GM23338 (cell line): ENCODE results near the gene LGALS8. TPM values are rescaled to one million over a fixed set of nuclear protein-coding genes. Genes with fewer than 3 reads are reported as not detected.

Experiments used
- ATAC-seq: fragments of 200-7000 bp; cut with Tn5 transposase; 3 replicates; pipeline ENCODE4 v1.9.1; 2020
- DNase-seq: peaks from one replicate; pipeline ENCODE4 v3.0.0-alpha.2; 2015; ENCODE audit warnings: low spot score
- H2AFZ ChIP-seq: fragments of 200-600 bp; sonication (generic); 2 replicates; pipeline ENCODE4 v1.8.0; 2016; ENCODE audit warnings: antibody characterized with exemption, mild to moderate bottlenecking, moderate library complexity
- H3F3A ChIP-seq: fragments of 200-600 bp; sonication (generic); replicated peaks from 2 replicates; pipeline ENCODE4 v1.8.0; 2017; ENCODE audit warnings: antibody characterized with exemption, mixed run types, low read depth
- H3K27ac ChIP-seq: fragments of 200-600 bp; sonication (generic); 2 replicates; pipeline ENCODE4 v1.6.1; 2016; ENCODE audit warnings: low read depth
- H3K27me3 ChIP-seq: fragments of 200-600 bp; sonication (generic); 2 replicates; pipeline ENCODE4 v1.8.0; 2016; ENCODE audit warnings: mild to moderate bottlenecking, mixed run types, moderate library complexity; ENCODE audit not compliant: insufficient read depth
- H3K36me3 ChIP-seq: fragments of 200-600 bp; sonication (generic); 2 replicates; pipeline ENCODE4 v1.8.0; 2016; ENCODE audit warnings: mild to moderate bottlenecking; ENCODE audit not compliant: insufficient read depth
- H3K4me1 ChIP-seq: fragments of 200-600 bp; sonication (generic); 2 replicates; pipeline ENCODE4 v1.8.0; 2016; ENCODE audit warnings: mild to moderate bottlenecking, moderate library complexity; ENCODE audit not compliant: insufficient read depth
- H3K4me2 ChIP-seq: fragments of 200-600 bp; sonication (generic); 2 replicates; pipeline ENCODE4 v1.7.1; 2017; ENCODE audit warnings: mixed run types
- H3K4me3 ChIP-seq: fragments of 200-600 bp; sonication (generic); 2 replicates; pipeline ENCODE4 v1.6.1; 2016; ENCODE audit warnings: mixed run types
- H3K79me2 ChIP-seq: fragments of 200-600 bp; sonication (generic); replicated peaks from 2 replicates; pipeline ENCODE4 v1.8.0; 2017; ENCODE audit warnings: mild to moderate bottlenecking; ENCODE audit not compliant: insufficient read depth
- H3K9me2 ChIP-seq: fragments of 200-600 bp; sonication (generic); 2 replicates; pipeline ENCODE4 v1.8.0; 2017; ENCODE audit not compliant: insufficient read depth
- H4K20me1 ChIP-seq: fragments of 200-600 bp; sonication (generic); replicated peaks from 2 replicates; pipeline ENCODE4 v1.8.0; 2017; ENCODE audit warnings: mild to moderate bottlenecking; ENCODE audit not compliant: insufficient read depth
- H3K27ac Mint-ChIP-seq: 2 replicates; pipeline ENCODE4 v1.8.0; 2020; ENCODE audit warnings: inconsistent platforms, mild to moderate bottlenecking, moderate library complexity, mixed read lengths
- H3K27me3 Mint-ChIP-seq: 3 replicates; pipeline ENCODE4 v1.8.0; 2022; ENCODE audit warnings: low read depth, mild to moderate bottlenecking, moderate library complexity, mixed read lengths, inconsistent platforms; ENCODE audit not compliant: insufficient read depth, poor library complexity
- H3K36me3 Mint-ChIP-seq: 3 replicates; pipeline ENCODE4 v1.8.0; 2021; ENCODE audit warnings: low read depth, mild to moderate bottlenecking, inconsistent platforms, moderate library complexity, mixed read lengths
- H3K4me1 Mint-ChIP-seq: 3 replicates; pipeline ENCODE4 v1.8.0; 2020; ENCODE audit warnings: mild to moderate bottlenecking, inconsistent platforms, mixed read lengths
- H3K4me3 Mint-ChIP-seq: 3 replicates; pipeline ENCODE4 v1.8.0; 2021; ENCODE audit warnings: moderate library complexity, mild to moderate bottlenecking, inconsistent platforms, mixed read lengths
- H3K9me3 Mint-ChIP-seq: 3 replicates; pipeline ENCODE4 v1.8.0; 2020; ENCODE audit warnings: moderate library complexity, mild to moderate bottlenecking, inconsistent platforms, mixed read lengths
- EZH2 ChIP-seq: fragments of 200-600 bp; sonication (generic); IDR thresholded peaks from one replicate; pipeline ENCODE4 v1.8.0; 2017; ENCODE audit warnings: antibody characterized with exemption, mild to moderate bottlenecking, low read depth; ENCODE audit not compliant: unreplicated experiment
- POLR2AphosphoS5 ChIP-seq: IDR thresholded peaks from 2 replicates; pipeline ENCODE4 v1.6.1; 2016; ENCODE audit warnings: antibody characterized with exemption, low read depth
- polyA plus RNA-seq: library from polyadenylated mRNA; unstranded; fragments of >200 nt; fragmentation: Nextera tagmentation; extraction: Ambion mirVana; gene quantifications from 2 replicates; pipeline ENCODE4 v1.2.1, GENCODE V29; 2016
- total RNA-seq: library from RNA; depleted of rRNA; stranded (reverse); fragments of >200 nt; shearing (Covaris generic); gene quantifications from 2 replicates; pipeline ENCODE4 v1.2.3, GENCODE V29; 2014
- TF ChIP-seq, protein P1 (sequence below): IDR thresholded peaks from 2 replicates; pipeline ENCODE4 v1.6.1; 2016; ENCODE audit warnings: antibody characterized with exemption
- TF ChIP-seq, protein P2 (sequence below): IDR thresholded peaks from one replicate; pipeline ENCODE4 v1.6.1; 2018; ENCODE audit warnings: antibody characterized with exemption; ENCODE audit not compliant: unreplicated experiment
- TF ChIP-seq, protein P3 (sequence below): fragments of 250-450 bp; sonication (Bioruptor Pico); IDR thresholded peaks from 2 replicates; pipeline ENCODE4 v1.5.0; 2020; ENCODE audit warnings: mild to moderate bottlenecking, moderate library complexity

Gene LGALS8
- total and polyA plus RNA-seq, 2 experiments from 2014 or later = 10.1 to 11.5 TPM

DNA sequence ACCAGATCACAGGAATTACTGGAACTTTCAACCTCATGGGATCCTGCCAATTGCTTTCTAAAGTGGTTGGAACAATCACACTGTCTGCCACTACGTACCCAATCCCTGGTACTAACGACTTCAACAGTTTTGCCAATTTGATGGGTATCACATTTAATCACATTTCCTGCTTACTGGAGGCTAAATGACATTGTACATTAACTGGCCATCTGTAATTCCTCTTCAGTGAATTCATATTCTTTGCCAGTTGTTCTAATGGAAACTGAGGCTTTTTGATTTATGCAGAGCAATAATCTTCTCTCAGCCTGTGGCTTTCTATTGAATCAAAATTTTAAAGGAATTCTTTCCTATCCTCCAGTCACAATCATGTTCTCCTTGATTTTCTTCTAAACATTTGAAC lies 38.2 kb downstream of the LGALS8 start:
- peaks cover 77% of the 10 kb centered on the region for H3K36me3 Mint-ChIP-seq
- DNase-seq (no peak), ATAC-seq (no peak)
- no peak overlapping the region for H3K27ac Mint-ChIP-seq
- Histone ChIP-seq H3K27ac (no peak overlapping the region), H4K20me1 (no peaks in the 10 kb centered on the region; the same call in 1 of the 2 replicates), H3K27me3 (no peaks in the 10 kb centered on the region), H3K79me2 (no peaks in the 10 kb centered on the region), H3F3A (no peaks in the 10 kb centered on the region), H3K4me1 (no peaks in the 10 kb centered on the region), H2AFZ (no peak overlapping the region), H3K4me2 (no peak overlapping the region), H3K9me2 (no peaks in the 10 kb centered on the region), H3K4me3 (no peak overlapping the region), H3K36me3 (peaks cover 65% of the 10 kb centered on the region)
- no peak overlapping the region for H3K4me3 Mint-ChIP-seq
- H3K9me3 Mint-ChIP-seq = no peaks in the 10 kb centered on the region
- H3K4me1 Mint-ChIP-seq = no peaks in the 10 kb centered on the region
- TF ChIP-seq, protein P1, sequence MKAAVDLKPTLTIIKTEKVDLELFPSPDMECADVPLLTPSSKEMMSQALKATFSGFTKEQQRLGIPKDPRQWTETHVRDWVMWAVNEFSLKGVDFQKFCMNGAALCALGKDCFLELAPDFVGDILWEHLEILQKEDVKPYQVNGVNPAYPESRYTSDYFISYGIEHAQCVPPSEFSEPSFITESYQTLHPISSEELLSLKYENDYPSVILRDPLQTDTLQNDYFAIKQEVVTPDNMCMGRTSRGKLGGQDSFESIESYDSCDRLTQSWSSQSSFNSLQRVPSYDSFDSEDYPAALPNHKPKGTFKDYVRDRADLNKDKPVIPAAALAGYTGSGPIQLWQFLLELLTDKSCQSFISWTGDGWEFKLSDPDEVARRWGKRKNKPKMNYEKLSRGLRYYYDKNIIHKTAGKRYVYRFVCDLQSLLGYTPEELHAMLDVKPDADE = no peak
- TF ChIP-seq, protein P2, sequence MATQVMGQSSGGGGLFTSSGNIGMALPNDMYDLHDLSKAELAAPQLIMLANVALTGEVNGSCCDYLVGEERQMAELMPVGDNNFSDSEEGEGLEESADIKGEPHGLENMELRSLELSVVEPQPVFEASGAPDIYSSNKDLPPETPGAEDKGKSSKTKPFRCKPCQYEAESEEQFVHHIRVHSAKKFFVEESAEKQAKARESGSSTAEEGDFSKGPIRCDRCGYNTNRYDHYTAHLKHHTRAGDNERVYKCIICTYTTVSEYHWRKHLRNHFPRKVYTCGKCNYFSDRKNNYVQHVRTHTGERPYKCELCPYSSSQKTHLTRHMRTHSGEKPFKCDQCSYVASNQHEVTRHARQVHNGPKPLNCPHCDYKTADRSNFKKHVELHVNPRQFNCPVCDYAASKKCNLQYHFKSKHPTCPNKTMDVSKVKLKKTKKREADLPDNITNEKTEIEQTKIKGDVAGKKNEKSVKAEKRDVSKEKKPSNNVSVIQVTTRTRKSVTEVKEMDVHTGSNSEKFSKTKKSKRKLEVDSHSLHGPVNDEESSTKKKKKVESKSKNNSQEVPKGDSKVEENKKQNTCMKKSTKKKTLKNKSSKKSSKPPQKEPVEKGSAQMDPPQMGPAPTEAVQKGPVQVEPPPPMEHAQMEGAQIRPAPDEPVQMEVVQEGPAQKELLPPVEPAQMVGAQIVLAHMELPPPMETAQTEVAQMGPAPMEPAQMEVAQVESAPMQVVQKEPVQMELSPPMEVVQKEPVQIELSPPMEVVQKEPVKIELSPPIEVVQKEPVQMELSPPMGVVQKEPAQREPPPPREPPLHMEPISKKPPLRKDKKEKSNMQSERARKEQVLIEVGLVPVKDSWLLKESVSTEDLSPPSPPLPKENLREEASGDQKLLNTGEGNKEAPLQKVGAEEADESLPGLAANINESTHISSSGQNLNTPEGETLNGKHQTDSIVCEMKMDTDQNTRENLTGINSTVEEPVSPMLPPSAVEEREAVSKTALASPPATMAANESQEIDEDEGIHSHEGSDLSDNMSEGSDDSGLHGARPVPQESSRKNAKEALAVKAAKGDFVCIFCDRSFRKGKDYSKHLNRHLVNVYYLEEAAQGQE = no peak
- no peak for TF ChIP-seq POLR2AphosphoS5
- TF ChIP-seq, protein P3, sequence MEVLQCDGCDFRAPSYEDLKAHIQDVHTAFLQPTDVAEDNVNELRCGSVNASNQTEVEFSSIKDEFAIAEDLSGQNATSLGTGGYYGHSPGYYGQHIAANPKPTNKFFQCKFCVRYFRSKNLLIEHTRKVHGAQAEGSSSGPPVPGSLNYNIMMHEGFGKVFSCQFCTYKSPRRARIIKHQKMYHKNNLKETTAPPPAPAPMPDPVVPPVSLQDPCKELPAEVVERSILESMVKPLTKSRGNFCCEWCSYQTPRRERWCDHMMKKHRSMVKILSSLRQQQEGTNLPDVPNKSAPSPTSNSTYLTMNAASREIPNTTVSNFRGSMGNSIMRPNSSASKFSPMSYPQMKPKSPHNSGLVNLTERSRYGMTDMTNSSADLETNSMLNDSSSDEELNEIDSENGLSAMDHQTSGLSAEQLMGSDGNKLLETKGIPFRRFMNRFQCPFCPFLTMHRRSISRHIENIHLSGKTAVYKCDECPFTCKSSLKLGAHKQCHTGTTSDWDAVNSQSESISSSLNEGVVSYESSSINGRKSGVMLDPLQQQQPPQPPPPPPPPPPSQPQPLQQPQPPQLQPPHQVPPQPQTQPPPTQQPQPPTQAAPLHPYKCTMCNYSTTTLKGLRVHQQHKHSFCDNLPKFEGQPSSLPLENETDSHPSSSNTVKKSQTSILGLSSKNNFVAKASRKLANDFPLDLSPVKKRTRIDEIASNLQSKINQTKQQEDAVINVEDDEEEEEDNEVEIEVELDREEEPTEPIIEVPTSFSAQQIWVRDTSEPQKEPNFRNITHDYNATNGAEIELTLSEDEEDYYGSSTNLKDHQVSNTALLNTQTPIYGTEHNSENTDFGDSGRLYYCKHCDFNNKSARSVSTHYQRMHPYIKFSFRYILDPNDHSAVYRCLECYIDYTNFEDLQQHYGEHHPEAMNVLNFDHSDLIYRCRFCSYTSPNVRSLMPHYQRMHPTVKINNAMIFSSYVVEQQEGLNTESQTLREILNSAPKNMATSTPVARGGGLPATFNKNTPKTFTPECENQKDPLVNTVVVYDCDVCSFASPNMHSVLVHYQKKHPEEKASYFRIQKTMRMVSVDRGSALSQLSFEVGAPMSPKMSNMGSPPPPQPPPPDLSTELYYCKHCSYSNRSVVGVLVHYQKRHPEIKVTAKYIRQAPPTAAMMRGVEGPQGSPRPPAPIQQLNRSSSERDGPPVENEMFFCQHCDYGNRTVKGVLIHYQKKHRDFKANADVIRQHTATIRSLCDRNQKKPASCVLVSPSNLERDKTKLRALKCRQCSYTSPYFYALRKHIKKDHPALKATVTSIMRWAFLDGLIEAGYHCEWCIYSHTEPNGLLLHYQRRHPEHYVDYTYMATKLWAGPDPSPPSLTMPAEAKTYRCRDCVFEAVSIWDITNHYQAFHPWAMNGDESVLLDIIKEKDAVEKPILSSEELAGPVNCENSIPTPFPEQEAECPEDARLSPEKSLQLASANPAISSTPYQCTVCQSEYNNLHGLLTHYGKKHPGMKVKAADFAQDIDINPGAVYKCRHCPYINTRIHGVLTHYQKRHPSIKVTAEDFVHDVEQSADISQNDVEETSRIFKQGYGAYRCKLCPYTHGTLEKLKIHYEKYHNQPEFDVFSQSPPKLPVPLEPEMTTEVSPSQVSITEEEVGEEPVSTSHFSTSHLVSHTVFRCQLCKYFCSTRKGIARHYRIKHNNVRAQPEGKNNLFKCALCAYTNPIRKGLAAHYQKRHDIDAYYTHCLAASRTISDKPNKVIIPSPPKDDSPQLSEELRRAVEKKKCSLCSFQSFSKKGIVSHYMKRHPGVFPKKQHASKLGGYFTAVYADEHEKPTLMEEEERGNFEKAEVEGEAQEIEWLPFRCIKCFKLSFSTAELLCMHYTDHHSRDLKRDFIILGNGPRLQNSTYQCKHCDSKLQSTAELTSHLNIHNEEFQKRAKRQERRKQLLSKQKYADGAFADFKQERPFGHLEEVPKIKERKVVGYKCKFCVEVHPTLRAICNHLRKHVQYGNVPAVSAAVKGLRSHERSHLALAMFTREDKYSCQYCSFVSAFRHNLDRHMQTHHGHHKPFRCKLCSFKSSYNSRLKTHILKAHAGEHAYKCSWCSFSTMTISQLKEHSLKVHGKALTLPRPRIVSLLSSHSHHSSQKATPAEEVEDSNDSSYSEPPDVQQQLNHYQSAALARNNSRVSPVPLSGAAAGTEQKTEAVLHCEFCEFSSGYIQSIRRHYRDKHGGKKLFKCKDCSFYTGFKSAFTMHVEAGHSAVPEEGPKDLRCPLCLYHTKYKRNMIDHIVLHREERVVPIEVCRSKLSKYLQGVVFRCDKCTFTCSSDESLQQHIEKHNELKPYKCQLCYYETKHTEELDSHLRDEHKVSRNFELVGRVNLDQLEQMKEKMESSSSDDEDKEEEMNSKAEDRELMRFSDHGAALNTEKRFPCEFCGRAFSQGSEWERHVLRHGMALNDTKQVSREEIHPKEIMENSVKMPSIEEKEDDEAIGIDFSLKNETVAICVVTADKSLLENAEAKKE = no peak
- TF ChIP-seq EZH2 = no peak
- no peaks in the 10 kb centered on the region for H3K27me3 Mint-ChIP-seq
